Vagina (tissue), 2 donors: ENCODE measurements around the gene NTN4.

ENCODE experiments used
- CTCF ChIP-seq, 3 experiments: fragments of 450-650 bp in 2 of 3; fragments of 200-600 bp in 1 of 3; sonication (generic) in 1 of 3; IDR thresholded peaks; one replicate each; pipeline ENCODE4 v1.5.1; 2017 to 2019; ENCODE audit warnings: antibody characterized with exemption in 3 of 3, mild to moderate bottlenecking in 2 of 3, moderate library complexity in 2 of 3
- POLR2AphosphoS5 ChIP-seq, 2 donors: sonication (generic); formaldehyde crosslinking; IDR thresholded peaks; one replicate each; pipeline ENCODE4 v1.9.0; 2017; ENCODE audit warnings: antibody characterized with exemption in 2 of 2, mild to moderate bottlenecking in 2 of 2, low read depth in 1 of 2; ENCODE audit not compliant: insufficient read depth in 1 of 2

- no peak for TF ChIP-seq CTCF (IDR thresholded peaks at IDR 0.05)
- no peak for TF ChIP-seq POLR2AphosphoS5 (IDR thresholded peaks at IDR 0.05; ENCODE audit: insufficient read depth in 1 of 2, low read depth in 1 of 2)
These were observed 53.9 kb downstream of the NTN4 start for GRCh38 chr12:95736631-95737030.
